HG03196 (cell line): Measurements from ENCODE around the gene C20orf202.

Source experiments
- ATAC-seq: cut with Tn5 transposase; IDR thresholded peaks from one replicate; pipeline ENCODE4 v1.9.1; 2021; ENCODE audit not compliant: unreplicated experiment

C20orf202 gene

DNA sequence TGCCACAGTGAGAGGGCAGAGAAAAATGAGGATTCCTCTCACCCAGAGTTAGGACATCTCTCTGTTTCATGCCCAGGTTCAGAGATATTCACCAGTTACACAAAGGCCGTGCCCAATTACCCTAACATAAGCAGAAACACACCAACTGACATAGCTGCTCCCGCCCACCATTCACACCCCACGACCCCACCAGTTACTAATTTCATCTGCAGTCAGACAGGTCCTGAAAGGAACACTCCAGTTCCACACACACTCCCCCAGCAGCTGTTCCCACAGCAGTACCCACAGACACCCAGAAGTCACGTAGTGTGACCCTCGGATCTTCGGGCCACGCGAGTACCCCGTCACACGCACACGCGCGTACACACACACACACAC, 19.0 kb upstream of the C20orf202 start:
- no peak for ATAC-seq

DNA sequence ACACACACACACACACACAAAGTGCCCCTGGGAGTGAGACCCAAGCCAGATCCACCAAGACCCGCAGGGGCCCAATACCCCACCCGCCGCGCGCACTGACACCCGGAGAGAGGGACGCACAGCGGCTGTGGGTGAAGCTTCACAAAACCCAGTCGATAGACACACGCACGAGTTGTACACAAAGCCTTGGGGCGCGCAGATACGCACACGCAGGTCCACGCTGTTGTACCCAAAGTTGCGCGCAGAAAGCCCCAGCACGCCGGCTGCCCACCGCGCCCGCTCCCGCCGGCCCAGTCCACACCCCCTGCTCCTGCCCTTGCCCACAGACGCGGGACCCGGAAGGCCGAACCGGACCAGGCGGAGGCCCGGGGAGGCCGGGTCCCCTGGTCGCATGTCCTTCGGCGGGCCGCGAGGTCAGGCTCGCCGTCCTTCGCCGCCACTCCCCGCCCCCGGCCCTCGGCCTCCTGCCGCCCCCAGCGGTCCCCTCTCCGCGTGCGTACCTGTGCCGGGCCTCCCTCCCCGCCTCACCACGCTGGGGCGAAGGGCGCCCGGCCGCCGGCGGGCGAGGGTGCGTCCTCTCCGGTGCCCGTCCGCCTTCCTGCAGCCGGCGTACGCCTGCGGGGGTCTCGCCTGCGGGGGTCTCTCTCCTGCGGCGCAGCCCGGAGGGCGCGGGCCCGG, 18.5 kb upstream of the C20orf202 start, which contains the start of gene TMEM74B:
TSS of gene TMEM74B (minus strand) at position 344 of the 678 bp plus-strand sequence. CDS start 1,180 bp downstream, outside the sequence.
- no peak for ATAC-seq

DNA sequence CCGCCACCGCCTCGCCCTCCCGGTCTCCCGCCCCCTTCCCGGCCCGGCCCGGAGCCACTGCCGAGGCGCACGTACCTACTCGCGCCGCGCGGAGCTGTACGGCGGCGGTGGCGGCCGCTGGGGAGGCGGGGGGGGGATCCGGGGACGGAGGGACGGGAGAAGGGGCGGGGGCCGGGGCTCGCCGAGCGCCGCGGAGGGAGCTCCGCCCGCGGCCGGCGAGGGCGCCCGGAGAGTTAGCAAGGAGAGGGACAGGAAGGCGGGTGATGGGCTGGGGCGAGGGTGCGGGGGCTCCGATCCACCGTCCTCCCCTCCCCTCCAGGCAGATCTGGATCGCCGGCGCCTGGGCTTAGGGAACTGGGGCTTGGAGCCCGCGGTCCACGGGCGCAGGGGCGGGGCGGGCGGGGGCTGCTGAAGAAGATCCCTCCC, 17.9 kb upstream of the C20orf202 start:
- ATAC-seq = no peak

DNA sequence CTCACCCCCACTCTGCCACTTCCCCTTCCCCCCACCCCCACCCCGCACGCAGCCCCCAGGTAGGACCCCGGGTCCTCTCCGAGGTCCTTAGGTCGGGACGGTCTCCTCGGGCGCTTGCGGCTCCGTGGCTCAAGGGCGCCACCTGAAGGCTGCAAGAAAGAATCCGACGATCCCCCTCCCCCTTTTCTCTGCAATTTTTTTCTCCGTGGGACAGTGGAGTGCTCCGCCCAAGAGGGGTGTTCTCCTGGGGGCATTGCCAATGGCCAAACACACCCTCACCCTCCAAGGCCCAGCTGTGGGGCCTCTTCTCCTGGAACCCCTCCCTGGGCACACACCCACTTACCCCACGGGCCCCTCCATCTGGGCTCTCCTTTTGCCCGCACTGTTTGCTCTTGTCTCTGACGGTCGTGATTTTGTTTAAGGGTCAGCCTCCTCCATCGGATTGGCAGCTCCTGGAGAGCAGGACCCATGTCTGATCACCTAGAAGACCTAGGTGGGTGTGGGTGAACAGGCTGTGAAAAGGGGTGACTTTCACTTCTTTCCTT, 17.4 kb upstream of the C20orf202 start:
- no peak for ATAC-seq

DNA sequence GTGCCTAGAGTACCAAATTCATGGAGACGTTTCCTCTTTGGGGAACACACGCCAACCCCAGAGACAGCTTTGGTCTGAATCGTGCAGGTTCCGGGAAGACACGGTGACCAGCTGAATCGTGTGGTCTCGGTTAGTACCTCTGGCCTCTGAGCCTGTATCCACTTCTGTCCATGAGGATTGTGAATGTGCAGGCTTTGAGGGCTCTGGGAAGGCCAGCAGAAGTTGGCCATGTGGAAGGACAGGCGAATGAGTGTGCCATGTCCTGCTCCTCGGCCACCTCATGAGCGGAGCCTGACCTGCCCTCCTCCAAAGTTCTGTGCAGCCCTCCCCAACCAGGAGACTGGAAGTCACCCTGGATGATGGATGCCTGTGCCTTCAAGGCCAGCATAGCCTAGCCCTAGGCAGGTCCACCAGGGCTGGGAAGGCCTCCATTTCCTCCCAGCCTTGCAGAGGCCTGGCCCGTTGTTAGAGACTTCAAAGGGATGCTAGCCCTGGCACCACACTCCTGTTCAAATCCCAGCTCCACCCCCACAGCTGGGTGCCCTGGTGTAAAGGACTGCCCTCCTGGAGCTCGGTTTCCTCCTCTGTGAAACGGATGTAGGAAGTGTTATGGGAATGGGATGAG, 16.8 kb upstream of the C20orf202 start:
- no peak for ATAC-seq

DNA sequence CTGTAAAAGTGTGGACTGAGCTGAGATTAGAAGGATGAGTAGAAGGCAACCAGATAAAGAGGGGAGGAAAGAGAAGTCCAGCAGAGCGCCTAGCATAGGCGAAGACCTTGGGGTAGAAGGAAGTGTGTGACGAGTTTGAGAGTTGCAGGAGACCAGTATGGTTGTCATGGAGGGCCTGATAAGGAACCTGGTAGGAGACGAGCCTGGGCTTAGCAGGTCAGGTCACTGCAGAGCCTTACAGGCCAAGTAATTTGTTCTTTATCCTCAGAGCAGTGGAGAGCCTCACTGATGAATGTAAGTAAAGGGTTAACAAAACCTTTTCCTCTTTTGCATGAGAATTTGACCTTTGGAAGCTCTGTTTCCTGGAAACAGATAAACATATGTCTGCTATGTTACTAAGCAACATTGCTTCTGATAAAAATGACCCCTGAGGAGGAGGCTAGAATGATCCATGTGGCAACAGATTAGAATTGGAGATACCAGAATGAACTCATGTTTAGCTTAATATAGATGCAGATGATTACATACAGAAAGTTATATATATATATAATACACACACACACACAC, 15.6 kb upstream of the C20orf202 start:
- no peak for ATAC-seq

DNA sequence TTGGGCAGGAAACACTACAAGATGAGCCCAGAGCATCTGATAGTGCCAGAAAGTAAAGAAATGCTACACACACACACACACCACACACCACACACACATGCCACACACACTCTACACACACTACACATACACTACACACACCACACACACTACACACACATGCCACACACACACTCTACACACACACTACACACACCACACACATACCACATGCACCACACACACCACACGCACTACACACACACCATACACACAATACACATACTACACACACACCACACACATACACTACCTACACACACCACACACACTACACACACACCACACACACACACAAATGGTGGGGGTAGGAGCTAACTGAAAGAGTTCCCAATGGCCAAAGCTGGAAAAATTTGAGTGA, 14.9 kb upstream of the C20orf202 start:
- no peak for ATAC-seq

DNA sequence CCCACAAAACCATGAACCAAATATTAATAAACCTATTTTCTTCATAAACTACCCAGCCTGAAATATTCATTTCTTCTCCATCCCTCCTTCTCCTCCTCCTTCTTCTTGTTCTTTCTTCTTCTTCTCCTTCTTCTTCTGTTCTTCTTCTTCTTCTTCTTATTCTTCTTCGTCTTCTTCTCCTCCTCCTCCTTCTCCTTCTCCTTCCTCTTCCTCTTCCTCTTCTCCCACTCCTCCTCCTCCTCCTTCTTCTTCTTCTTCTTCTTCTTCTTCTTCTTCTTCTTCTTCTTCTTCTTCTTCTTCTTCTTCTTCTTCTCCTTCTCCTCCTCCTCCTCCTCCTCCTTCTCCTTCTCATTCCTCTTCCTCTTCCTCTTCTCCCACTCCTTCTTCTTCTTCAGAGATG, 13.4 kb upstream of the C20orf202 start:
- no peak for ATAC-seq

DNA sequence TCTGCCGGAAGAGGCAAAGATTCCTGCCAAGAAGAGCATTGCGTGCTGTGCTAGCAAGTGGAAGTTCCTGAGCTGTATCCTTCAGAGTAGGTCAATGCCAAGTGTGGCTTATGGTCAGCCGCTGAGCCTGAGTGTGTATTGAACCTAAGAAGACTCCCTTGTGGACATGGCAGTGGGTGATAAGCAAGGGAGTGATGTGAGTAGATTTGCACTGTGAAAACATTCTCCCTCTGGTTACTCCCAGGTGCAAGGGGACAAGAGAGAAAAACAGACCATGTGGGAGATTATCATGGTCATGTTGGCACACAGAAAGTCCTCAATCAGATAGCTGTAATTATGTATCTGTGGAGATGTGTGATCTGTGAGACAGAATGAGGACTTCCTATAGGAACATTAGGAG, 12.4 kb upstream of the C20orf202 start:
- ATAC-seq = no peak

DNA sequence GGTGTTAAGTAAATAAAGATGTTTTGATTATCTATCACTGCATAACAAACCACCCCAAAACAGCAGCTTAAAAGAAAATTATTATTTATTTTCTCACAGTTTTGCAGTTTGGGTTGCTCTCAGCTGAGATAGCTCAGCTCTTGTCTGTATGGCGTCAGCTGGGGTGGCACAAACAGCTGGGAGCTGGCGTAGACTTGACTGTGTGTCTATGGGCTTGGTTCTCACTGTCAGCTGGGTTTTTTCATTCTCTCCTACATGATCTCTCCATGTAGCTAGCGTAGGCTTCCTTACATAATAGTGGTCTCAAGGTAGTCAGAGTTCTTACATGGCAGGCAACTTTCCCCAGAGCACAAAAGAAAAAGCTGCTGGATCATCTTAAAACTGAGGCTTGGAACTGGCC, 12.0 kb upstream of the C20orf202 start:
- ATAC-seq = no peak

DNA sequence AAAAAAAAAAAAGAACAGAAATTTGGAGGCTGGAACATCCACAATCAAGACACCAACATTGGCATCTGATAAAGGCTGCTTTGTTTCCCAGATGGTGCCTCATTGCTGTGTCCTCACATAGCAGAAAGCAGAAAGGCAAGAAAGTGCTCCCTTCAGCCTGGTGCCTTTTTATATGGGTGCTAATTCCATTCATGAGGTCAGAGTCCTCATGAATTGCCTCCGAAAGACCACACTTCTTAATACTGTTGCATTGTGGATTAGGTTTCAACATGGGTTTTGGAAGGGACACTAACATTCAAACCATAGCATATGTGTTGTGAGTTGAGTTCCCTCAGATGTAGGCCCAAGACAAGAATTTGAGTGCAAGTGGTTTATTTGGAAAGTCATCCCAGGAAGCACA, 8.0 kb upstream of the C20orf202 start:
- no peak for ATAC-seq

DNA sequence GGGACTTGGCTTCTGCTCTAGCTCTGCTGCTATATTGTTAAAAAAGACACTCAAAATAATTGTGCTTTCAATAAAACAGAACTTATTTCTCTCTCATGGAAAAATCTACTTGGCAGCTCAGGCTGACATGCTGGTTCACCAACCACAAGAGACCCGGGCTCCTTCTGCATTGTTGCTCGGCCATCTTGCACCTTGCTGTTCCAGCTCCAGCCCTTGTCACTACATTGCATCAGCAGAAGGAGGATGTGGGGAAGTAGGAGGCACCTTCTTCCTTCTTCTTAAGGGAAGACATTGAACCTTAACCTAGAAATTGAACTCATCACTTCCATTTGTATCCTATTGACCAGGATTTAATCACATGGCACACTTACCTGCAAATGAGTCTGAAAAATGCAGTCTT, 6.6 kb upstream of the C20orf202 start:
- no peak for ATAC-seq

DNA sequence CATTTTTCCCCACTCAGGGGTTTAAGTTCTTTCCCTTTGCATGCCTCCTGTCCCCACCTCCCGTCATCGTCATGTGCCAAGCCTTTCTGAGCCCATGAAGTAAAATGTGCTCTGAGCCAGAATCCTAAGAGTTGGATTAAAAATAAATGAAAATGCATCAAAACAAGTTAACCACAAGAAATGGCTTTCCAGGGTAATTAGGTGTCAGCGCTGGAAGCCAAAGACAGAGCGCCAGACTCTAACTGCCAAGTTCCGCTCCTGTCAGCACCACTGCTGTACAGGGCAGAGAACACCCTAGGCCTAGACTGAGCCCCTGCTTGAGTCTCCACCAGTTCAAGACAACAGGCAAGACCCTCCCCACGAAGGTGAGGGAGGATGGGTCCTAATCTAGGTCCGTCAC, 5.5 kb upstream of the C20orf202 start:
- ATAC-seq = no peak

DNA sequence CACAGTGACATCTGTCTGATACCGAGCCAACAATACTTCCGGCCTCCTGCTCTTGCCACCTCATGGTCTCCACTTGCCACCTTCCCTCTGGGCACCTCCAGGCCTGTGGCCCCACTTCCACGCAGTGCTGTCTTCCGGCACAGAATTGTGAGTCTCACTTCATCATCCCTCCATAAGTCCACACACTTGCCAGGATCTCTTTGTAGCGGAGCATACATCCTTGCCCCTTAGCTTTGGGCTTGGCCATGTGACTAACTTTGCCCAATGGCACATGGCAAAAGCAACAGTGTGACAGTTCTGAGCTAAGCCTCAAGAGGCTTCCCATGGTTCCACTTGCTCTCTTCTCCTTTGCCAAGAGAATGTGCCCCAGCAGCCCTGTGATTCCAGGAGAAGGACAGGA, 4.5 kb upstream of the C20orf202 start:
- no peak for ATAC-seq

DNA sequence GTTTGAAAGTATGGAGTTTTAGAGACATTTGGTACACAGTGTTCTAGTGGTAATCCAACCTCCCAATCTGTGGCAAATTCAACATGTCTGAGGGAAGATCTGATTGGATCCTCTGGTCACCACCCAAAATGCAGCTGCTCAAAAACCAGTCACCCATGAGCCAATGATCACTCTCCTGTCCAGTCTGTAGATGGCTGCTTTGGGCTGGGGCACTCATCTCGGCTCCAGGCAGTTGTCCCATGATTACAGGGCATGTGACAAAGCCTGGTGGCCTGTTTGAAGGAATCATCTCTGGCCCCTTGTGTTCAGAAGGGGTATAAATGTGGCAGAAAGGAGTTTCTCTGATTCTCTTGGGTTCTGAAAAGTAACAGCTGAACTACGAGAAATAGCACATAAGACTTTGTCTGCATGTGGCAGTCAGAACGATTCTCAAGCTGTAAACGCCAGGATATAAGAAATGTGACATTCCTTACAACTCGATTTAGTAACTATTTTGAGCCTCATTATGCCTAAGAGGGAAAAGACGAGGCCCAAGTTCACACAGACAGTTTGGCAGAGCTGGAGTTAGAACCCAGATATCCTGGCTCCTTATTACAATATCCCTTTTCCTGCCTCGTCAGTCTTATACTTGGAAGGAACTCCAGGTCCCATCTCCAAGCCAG, 3.9 kb upstream of the C20orf202 start:
- ATAC-seq = no peak

DNA sequence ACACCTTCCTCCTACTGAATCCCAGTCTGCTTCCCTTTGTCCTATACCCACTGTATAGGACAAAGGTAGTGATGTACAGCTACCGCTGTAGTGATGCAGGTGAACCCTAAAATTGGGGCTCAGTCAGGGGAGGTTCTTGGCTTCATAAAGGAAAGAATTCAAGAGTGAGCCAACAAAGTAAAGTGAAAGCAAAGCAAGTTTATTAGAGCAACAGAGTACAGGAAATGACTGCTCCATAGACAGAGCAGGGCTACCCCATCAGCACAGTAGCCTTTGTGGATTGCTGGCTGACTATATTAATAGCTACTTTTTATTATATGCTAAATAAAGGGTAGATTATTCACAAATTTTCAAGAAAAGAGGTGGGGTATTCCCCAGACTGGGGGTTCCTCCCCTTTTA, 3.3 kb upstream of the C20orf202 start:
- no peak for ATAC-seq

DNA sequence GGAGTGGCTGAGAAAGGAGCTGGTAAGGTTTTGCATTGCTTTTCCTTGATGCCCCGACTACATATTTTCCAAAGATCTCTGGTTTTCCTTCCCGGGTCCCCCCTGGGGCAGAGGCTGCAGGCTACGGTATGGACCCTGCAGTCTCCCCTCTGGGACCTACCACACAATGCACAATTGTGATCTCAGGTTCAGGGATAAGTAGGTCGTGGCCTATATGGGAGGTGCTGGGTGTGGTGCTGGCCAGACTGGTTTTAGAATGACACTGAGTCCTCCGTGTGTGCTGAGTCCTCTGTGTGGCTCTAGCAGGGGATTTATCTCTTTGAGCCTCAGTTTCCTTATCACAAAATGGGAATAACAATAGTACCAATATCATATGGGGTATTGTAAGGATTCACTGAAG, 376 bp downstream of the C20orf202 start:
- no peak for ATAC-seq

DNA sequence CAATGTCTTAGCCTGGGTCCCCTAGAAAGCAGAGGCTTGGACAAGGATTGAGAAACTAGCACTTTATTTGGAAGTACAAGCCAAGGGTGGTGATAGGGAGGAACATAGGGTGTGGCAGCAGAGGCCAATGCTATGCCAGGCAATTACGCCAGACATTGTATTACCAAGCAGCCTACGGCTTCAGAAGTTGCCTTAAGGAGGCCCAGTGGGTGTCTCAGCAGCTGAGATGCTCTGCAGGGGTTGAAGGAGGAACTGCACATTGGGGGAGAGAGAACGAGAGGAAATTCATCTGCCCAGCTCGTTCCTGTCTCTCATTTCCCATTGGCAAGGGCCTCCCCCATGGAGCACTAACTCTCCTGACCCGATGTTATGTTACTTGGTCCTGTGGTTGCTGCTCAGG, 859 bp downstream of the C20orf202 start:
- ATAC-seq = no peak

DNA sequence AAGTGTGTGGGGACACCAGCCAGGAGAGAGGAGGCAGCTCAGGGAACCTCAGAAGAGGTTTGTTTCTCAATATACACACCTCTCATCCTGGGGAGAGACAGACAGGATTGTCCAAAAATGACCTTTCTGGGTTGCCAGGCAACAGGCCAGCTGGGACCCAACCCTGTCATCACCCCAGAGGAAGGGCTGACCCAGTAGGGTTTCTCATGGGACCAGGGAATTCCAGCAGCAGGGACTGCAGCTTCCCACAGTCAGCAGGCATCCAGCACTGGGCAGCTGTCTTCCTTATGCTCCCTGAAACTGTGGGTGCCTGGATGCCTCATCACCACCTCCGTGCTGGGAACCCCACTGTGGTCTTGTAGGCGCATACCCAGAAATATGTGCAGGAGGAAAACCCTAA, 1.3 kb downstream of the C20orf202 start:
- no peak for ATAC-seq

DNA sequence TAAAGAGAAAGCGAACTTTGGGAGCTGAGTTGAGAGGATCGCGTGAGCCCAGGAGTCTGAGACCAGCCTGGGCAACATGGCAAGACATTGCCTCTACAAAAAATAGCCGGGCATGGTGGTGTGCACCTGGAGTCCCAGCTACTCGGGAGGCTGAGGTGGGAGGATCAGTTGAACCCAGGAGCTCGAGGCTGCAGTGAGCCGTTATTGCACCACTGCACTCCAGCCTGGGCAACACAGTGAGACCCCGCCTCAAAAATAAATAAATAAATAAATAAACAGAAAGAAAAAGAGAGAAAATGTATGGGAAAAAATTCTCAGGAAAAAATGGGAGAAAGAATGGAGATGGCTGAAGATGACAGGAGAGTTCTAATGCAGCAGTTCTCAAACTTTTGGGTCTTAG, 2.5 kb downstream of the C20orf202 start:
- ATAC-seq = no peak

DNA sequence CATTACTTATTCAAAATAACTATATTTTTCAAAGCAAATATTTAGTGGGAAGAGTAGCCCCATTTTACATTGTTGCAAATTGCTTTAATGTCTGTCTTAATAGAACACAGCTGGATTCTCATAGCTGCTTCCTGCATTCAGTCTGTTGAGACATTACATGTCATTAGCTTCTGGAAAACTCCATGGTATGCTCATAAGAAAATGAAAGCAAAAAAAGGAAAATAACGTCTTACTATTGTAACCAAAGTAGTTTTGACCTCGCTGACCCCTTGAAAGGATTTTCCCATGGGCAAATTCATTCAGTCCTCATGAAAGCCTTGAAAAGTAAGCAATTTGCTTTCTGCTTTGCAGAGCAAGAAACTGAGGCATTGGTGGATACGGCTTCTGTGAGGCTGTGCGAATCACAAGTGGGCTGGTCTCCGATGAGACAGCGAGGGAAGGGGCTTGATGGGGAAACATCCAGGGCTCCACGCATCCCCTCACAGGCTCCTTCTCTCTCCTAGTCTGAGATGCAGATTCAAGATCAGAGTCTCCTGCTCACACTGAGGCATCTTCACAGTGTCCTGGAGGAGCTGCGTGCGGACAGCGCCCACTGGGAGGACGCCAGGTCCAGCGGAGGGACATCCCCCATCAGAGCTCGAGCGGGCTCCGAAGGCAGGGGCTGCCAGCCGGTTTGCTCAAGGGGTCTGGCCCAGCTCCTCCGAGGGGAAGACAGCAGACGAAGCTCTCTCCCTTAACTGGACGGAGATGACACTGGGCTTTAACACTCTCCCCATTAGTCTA, 3.3 kb downstream of the C20orf202 start:
- ATAC-seq = no peak
